ENCODE data around the gene NFATC2IP. TPM values are rescaled to one million over a fixed set of nuclear protein-coding genes. Genes with fewer than 3 reads are reported as not detected.

NFATC2IP gene
- total and polyA plus RNA-seq, 2 of the 13 experiments (the other 11 are each of a cell fraction or from before 2014, with no cell fraction given): 32.1 to 48.5 TPM

DNA sequence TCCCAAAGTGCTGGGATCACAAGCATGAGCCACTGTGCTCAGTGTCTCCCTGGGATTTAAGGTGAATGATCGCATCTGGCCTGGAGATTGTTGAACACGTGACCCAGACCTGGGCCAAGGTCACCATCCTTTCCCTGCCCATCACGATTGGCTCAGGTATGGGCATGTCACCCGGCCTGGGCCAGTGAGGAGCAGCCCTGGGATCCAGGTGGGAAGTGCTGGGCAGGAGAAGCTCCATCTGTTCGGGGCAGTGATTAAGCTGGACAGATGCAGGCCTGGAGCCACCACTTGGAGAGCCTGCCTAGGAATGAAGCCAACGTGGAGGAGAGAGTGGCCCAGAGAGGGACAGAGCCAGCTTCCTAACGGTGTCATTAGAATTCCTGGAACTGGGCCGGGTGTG lies 41.0 kb downstream of the NFATC2IP start:
- no TSS peak for BruUV-seq (replicated peaks)
- intact Hi-C loops (cut with micrococcal nuclease; ENCODE audit: unreplicated experiment) (no loop called here), in situ Hi-C loops (cut with HindIII; ENCODE audit: extremely low pct_ligation_motif_present, low pct_unique_long_range_greater_than_20kb) (no loop called here)
- ChIA-PET POLR2A (no interaction called here), CTCF (ENCODE audit: low intra/inter-chr PET ratio, low total read pairs) (no interaction called here)
- no peak for FAIRE-seq
- Histone ChIP-seq H3K79me2 (ENCODE audit: insufficient read depth, low read length) (no peaks in the 10 kb centered on the region), H3K4me3 (replicated peaks in 1 of 3; ENCODE audit: insufficient read depth in 1 of 3, low read depth in 2 of 3, low read length in 3 of 3) (no peak overlapping the region), H3K4me1 (ENCODE audit: insufficient read depth, low read length) (peaks cover 8% of the 10 kb centered on the region), H3K9ac (ENCODE audit: insufficient read depth, low read depth, low read length) (no peak overlapping the region), H3K9me3 (ENCODE audit: low read length) (no peaks in the 10 kb centered on the region), H2AFZ (ENCODE audit: low read length) (no peak overlapping the region), H3K27me3 (ENCODE audit: control insufficient read depth in 1 of 2, insufficient read depth in 2 of 2, low read length in 2 of 2) (no peaks in the 10 kb centered on the region), H3K36me3 (replicated peaks in 1 of 2; ENCODE audit: control insufficient read depth in 1 of 2, insufficient read depth in 2 of 2, low read length in 2 of 2) (no peaks in the 10 kb centered on the region), H3K27ac (ENCODE audit: extremely low read length, insufficient read depth, low read length) (no peak overlapping the region), H4K20me1 (ENCODE audit: insufficient read depth, low read length) (no peaks in the 10 kb centered on the region), H3K4me2 (ENCODE audit: low read depth, low read length) (no peak overlapping the region)
- peak; percentile 42 for ATAC-seq
- no peak for DNase-seq (ENCODE audit: low spot score)
- WGBS (ENCODE audit: low lambda C conversion rate): 42% methylated on average over 8 of the region's 8 CpGs
- TF ChIP-seq CREB3 (CRISPR knock-in tag; IDR thresholded peaks at IDR 0.05) (no peak), CEBPB (IDR thresholded peaks at IDR 0.05; ENCODE audit: borderline replicate concordance, low read depth, low read length) (no peak), HNF1B (CRISPR knock-in tag; IDR thresholded peaks at IDR 0.05) (no peak), NR2C2 (CRISPR knock-in tag; IDR thresholded peaks at IDR 0.05; ENCODE audit: borderline replicate concordance) (peak; percentile 32; the same call in 1 of the 2 replicates), ZNF329 (CRISPR knock-in tag; IDR thresholded peaks at IDR 0.05; ENCODE audit: low read depth) (no peak), ZBTB44 (CRISPR knock-in tag; IDR thresholded peaks at IDR 0.05) (no peak), TSC22D2 (CRISPR knock-in tag; IDR thresholded peaks at IDR 0.05; ENCODE audit: borderline replicate concordance) (no peak)
- TF ChIP-seq, protein P1, sequence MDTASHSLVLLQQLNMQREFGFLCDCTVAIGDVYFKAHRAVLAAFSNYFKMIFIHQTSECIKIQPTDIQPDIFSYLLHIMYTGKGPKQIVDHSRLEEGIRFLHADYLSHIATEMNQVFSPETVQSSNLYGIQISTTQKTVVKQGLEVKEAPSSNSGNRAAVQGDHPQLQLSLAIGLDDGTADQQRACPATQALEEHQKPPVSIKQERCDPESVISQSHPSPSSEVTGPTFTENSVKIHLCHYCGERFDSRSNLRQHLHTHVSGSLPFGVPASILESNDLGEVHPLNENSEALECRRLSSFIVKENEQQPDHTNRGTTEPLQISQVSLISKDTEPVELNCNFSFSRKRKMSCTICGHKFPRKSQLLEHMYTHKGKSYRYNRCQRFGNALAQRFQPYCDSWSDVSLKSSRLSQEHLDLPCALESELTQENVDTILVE (CRISPR knock-in tag; IDR thresholded peaks at IDR 0.05): no peak
- TF ChIP-seq, protein P2, sequence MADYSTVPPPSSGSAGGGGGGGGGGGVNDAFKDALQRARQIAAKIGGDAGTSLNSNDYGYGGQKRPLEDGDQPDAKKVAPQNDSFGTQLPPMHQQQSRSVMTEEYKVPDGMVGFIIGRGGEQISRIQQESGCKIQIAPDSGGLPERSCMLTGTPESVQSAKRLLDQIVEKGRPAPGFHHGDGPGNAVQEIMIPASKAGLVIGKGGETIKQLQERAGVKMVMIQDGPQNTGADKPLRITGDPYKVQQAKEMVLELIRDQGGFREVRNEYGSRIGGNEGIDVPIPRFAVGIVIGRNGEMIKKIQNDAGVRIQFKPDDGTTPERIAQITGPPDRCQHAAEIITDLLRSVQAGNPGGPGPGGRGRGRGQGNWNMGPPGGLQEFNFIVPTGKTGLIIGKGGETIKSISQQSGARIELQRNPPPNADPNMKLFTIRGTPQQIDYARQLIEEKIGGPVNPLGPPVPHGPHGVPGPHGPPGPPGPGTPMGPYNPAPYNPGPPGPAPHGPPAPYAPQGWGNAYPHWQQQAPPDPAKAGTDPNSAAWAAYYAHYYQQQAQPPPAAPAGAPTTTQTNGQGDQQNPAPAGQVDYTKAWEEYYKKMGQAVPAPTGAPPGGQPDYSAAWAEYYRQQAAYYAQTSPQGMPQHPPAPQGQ (CRISPR knock-in tag; IDR thresholded peaks at IDR 0.05; ENCODE audit: borderline replicate concordance): no peak
- TF ChIP-seq, protein P3, sequence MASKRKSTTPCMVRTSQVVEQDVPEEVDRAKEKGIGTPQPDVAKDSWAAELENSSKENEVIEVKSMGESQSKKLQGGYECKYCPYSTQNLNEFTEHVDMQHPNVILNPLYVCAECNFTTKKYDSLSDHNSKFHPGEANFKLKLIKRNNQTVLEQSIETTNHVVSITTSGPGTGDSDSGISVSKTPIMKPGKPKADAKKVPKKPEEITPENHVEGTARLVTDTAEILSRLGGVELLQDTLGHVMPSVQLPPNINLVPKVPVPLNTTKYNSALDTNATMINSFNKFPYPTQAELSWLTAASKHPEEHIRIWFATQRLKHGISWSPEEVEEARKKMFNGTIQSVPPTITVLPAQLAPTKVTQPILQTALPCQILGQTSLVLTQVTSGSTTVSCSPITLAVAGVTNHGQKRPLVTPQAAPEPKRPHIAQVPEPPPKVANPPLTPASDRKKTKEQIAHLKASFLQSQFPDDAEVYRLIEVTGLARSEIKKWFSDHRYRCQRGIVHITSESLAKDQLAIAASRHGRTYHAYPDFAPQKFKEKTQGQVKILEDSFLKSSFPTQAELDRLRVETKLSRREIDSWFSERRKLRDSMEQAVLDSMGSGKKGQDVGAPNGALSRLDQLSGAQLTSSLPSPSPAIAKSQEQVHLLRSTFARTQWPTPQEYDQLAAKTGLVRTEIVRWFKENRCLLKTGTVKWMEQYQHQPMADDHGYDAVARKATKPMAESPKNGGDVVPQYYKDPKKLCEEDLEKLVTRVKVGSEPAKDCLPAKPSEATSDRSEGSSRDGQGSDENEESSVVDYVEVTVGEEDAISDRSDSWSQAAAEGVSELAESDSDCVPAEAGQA (IDR thresholded peaks at IDR 0.05; ENCODE audit: low read depth): no peak
- TF ChIP-seq, protein P3 (CRISPR knock-in tag; IDR thresholded peaks at IDR 0.05; ENCODE audit: borderline replicate concordance): no peak

All from HepG2 (cell line).